ENCODE measurements around the gene ADARB1.

DNA sequence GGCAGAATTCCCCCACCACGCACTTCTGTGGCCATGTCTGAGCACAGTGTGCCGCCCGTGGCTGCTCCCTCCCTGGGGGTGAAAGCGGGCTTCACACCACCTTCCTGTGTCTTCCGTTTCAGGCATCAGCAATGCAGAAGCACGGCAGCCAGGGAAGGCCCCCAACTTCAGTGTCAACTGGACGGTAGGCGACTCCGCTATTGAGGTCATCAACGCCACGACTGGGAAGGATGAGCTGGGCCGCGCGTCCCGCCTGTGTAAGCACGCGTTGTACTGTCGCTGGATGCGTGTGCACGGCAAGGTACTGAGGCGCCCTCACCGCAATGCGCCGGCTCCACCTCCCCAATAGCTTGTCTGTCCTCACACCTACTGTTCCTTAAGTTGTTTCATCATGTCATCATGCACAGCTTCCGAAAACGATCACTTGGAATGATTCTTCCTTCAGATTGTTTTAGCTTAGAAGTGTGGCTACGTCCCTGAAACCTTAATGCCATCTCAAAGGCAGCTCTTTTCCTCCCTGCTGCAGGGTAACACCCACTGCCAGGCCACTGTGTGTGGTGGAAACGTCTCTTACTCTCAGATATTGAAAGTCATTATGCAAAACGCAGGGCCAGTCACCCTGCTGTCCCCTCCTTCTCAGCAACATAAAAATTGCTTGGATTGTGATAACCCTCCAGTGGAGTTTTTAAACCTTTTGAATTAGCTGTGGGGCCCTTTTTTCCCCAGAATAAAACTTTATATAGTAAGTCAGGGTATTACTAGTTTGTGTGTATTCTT is 146.5 kb downstream of the ADARB1 start:
- no peak for TF ChIP-seq EZH2 (IDR thresholded peaks at IDR 0.05; ENCODE audit: borderline replicate concordance)
- TF ChIP-seq, protein P1, sequence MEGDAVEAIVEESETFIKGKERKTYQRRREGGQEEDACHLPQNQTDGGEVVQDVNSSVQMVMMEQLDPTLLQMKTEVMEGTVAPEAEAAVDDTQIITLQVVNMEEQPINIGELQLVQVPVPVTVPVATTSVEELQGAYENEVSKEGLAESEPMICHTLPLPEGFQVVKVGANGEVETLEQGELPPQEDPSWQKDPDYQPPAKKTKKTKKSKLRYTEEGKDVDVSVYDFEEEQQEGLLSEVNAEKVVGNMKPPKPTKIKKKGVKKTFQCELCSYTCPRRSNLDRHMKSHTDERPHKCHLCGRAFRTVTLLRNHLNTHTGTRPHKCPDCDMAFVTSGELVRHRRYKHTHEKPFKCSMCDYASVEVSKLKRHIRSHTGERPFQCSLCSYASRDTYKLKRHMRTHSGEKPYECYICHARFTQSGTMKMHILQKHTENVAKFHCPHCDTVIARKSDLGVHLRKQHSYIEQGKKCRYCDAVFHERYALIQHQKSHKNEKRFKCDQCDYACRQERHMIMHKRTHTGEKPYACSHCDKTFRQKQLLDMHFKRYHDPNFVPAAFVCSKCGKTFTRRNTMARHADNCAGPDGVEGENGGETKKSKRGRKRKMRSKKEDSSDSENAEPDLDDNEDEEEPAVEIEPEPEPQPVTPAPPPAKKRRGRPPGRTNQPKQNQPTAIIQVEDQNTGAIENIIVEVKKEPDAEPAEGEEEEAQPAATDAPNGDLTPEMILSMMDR (IDR thresholded peaks at IDR 0.05; ENCODE audit: poor library complexity) = no peak
